ENCODE results near the gene DUSP10.

Gene DUSP10

DNA sequence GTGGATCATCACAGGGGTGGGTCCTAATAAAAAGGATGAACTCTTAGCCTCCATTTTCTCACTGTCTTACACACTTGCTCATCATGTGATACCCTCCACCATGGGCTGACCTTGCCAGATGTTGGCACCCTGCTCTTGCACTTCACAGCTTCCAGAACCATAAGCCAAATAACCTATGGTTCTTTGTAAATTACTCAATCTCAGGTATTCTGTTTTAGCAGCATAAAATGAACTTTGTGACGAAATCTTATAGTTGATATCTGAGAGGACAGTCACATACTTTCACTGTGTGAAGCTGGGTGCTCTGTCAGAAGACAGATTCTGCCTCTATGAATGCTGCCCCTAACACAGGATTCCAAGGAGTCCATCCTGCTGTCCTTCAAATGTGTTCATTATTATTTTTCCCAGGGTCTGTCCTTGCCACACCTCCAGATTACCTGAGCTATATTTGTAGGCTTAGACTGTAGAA is 13.8 kb downstream of the DUSP10 start:
- no peak for DNase-seq

DNA sequence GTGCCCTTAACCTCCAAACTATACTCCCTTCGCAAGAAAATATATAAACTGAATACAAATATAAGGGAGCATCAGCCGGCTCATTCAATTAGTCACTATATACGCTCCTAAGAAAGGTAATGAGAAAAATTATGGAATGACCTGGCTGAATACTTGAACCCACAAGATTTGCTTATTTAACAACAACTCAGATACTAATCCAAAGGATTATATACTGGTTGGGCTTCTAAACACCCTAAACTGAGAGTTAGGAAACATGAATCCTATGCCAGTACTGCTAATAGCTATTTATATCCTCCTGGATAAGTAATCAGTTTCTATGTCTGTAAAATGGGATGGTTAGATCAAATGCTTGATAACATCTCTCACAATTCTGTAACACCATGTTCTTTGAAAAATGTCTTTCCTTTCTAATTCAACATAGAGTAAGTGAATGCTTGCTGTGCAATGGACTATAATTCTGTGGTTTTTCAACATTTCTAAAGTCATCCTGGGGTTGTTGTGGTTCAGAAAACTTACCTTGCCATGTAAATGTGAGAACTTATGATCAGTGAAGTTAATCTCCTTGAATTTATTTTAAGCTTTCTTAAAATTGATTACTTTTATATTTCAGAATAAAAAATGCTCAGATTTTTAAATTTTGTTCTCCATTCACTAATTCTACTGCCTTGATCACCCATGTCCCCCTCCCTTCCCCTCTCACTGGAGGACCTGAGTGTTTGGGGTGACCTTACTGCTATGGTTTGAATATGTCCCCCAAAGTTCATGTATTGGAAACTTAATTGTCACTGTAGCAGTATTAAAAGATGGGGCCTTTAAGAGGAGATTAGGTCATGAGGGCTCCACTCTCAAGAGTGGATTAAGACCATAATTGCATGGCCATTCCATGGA is 14.5 kb downstream of the DUSP10 start:
- DNase-seq: no peak

DNA sequence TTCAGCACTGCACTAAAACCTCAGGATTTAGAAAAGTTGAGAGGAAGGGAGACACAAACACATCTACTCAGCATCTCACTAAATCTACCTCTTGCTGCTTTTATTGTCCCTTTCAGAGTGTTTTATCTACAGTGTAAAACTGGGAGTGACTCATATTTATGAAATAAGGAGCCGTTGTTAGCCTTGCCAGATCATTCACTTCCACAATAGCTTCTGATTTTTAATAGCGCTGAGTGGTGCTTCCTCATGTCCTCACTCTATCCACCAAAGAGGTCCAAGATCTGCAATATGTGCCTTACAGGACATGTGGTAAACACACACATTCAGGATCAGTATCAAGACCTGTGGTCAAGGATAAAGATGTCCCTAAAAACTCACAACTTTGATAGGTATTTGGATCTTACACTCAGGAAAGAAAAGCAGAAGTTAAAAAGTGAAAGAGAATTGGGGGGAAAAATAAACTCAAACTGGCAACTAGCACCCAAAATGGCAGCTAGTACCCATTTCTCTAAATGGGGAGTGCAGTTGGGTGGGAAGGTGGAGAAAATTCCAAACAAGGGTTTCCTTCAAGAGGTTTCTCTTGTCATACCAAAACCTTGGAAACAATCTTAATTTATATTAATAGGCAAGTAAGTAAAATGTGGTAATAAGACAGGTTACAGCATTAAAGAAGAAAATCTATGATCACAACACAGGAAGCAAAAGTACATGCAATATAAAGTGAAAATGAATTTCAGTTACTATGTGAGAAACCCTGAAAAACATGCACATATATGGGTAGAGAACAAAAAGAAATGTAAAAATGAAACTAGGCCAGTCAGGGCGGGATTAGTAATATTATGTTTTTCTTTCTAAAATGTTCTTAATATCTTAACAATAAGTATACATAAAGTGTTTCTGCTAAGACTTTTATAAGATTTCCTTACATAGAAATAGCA is 15.9 kb downstream of the DUSP10 start:
- no peak for DNase-seq

DNA sequence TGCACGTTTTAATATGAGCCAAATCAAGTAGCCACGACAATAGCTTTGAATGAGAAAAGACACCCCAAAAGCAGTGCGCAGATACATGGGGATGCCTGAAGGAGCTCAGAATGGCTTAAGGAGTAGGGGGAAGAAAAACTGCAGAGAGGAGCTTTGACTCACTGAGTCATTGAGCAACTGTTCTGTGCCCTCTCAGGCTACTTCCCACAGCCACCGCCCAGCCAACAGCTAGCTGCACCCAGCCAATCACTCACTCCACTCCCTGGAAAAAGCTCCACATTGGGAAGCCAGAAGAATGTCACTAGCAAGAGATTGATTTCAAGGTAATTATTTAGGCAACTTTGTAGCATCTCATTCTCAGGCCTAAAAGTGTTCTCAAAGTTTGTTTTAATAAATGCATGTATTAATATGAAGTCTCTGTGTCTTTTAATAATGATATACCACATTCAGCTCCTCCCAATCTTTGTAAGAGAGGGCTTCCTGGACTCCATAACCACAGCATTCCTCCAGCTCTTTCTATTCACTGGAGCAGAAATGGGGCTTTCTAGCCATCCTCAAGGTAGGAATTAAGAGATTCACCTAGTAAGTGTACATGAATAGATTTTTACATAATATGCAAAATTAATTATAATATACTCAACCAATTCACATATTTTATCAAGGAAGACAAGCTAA is 16.8 kb downstream of the DUSP10 start:
- DNase-seq: no peak

- no peak for DNase-seq
Observed at GRCh38 chr1:221723848-221724236, 18.0 kb downstream of the DUSP10 start.

DNA sequence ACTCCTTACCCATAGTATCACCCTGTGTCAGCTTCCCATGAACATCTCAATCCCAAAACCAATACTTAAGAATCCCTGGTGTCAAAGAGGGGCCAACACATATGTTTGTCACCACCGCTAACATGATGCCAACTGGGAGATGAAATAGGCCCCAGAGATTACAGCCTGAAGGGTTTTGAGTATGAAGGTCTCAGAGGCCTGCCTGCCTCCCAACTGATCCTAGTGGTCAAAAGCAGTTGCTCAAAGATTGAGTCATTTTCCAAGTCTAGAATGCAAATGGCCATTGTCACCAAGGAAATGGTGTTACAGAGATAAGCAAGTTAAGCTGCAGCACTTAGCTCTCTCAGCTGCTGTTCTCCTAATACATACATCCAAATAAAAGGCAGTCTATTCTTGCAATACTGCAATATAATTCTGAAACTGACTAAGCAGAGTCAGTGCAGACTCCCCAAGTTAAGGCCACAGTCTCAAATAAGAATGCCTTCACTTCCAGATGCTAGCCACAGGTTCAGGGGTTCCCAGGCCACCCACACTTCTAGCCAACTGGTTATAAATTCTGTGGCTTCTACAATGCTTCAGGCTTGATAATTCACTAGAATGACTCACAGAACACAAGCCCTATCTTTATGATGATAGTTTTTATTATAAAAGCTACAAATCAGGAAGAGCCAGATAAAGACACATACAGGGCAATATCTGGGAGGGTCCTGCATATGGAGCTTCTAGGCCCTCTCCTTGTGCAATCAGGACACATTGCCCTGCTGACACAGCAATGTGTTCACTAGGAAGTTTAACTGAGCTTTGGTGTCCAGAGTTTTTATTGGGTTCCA is 18.7 kb downstream of the DUSP10 start:
- no peak for DNase-seq

- no peak for DNase-seq
Observed at GRCh38 chr1:221722254-221723017, 19.5 kb downstream of the DUSP10 start.

DNA sequence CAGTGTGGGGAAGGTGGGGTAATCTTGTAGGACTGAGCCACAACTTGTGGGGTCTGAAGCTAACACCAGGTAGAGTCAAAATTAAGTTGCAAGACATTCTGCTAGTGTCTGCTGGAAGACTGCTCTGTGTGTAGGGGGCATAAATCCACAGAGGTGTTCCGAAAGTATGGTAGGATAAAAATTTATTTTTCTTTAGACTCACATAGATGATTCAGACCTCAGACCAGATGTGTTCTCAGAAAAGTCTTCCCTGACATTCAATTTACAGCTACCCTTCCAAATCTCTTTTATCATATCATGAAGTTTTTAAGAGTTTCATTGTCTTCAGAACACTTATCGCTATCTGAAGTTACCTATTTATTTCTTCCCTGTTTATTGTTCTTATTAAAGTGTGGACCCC is 21.3 kb downstream of the DUSP10 start:
- DNase-seq: no peak

GRCh38 chr1:221719987-221720386 is 21.9 kb downstream of the DUSP10 start:
- DNase-seq: no peak

- no peak for DNase-seq
Observed at GRCh38 chr1:221719278-221719597, 22.7 kb downstream of the DUSP10 start.

DNA sequence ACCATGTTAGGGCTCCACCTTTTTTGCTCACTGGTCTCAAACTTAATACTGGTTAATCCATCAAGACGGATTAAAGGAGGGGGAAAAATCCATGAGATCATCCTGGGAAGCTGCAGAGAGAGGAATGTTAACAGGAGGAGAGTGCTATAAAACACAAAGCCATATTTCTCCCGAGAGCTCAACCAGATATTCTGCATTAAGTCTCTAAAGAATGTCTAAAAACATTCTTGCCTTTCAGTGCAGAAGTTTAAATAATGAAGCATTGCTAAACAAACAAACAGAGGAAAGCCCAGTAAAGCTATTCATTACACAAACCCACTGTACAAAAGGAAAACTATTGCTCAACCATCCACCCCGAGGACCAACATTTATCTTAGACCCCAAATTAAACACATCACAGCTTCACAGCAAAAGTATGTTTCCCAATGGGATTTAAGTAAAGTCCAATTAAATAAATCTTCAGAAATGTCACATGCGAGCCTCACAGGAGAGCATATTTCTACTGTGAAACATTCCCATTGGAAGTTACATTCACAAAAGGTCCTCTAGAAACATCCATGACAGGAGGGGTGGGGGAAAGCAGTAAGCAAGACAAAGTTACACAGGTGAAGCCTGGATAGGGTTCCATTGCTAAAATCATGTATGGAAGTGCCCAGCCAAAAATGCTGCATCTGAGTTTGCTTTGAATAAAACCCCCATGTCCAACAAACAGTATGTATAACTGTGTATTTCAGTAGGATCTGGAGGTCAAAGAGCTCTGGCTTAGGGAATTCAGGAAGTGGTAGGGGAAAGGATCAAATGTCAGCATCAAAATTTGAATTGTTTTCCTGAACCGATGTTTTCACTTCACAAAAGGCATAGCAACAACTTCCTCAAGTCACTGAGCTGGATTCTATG is 23.3 kb downstream of the DUSP10 start:
- no peak for DNase-seq

GRCh38 chr1:221717485-221717853 is 24.4 kb downstream of the DUSP10 start:
- DNase-seq: no peak

GRCh38 chr1:221716713-221717484 is 25.0 kb downstream of the DUSP10 start:
- DNase-seq: no peak

DNA sequence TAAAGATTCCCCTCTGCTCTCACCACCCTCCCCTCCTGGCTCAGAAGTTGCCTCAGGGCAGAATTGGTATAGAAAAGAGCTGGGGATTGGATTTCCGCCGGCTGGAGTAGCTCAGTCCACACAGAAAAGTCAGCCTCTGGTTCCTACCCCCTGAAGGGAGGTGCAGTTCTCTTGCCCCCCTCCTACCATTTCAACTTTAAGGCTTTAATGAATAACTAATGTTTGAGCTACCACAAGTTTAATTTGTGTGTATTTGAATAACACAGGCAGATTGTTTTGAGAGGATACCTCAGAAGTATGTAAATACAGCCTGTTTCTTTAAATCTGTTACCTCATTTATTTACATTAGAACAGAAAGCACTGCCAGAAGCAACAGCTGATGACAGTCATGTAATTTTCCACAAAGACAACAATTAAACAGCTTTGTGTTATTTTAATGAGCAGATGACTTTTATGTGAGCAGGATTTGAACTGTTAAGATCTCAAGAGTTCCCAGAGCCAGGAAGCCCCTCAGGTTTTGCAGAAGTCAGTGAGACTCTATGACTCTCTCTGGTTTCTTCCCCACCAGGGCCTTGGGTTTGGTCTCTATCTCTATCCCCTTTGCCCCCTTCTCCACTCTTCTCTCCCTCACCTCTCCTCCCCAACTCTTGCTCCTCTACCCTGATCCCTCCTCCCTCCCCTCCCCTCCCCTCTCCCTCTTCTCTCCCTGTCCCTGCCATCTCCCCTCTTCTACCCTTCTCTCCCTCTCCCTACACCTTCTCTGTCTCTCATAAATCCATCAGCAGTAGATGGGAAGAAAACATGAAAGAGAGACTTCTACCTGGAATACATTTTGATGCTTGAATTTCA is 26.3 kb downstream of the DUSP10 start:
- no peak for DNase-seq

DNA sequence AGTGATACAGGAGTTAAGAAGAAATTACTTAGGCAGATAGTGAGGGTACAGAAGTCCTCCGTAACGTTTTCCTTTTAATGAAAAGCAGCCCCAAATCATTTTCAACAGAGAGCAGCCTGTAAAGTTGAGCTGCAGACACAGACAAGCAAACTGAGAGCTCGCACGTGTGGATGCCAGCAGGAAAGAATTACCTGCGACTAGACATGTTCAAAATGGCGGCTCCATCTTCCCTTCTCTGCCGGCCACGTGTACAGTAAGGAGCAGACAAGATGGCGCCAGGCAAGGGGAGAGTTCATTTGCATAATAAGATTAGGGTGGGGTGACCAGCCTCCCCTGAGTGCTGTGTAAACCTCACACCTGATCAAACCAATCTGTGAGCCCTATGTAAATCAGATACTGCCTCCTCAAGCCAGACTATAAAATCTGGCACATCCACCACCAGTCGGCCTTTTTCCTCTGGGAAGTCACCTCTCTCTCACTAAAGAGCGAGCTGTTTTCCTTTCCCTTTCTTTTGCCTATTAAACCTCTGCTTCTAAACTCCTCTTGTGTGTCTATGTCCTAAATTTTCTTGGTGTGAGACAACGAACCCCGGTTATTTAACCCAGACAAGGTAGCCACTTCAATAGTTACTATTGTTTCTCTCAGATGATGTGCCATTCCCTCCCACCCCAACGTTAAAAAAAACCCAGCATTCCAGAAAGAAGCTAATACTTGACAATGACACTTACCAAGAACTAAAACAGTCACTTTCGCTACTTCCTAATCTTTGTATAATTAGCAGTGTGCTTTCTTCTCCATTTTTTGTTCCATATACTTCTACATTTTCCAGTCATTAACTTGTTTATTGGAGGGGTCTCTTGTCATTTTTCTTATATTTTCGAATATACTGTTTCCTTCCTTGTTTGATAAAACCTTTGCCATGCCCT is 27.4 kb downstream of the DUSP10 start:
- no peak for DNase-seq

- no peak for DNase-seq
Observed at GRCh38 chr1:221712776-221713431, 29.0 kb downstream of the DUSP10 start.

GRCh38 chr1:221712198-221712684 is 29.6 kb downstream of the DUSP10 start:
- no peak for DNase-seq
